Measurements from ENCODE around the gene NLGN3. TPM values are rescaled to one million over a fixed set of nuclear protein-coding genes. Genes with fewer than 3 reads are reported as not detected.

The NLGN3 gene
- total RNA-seq, 3 donors from 2014 or later = 0.38 to 0.43 (median 0.40) TPM

DNA sequence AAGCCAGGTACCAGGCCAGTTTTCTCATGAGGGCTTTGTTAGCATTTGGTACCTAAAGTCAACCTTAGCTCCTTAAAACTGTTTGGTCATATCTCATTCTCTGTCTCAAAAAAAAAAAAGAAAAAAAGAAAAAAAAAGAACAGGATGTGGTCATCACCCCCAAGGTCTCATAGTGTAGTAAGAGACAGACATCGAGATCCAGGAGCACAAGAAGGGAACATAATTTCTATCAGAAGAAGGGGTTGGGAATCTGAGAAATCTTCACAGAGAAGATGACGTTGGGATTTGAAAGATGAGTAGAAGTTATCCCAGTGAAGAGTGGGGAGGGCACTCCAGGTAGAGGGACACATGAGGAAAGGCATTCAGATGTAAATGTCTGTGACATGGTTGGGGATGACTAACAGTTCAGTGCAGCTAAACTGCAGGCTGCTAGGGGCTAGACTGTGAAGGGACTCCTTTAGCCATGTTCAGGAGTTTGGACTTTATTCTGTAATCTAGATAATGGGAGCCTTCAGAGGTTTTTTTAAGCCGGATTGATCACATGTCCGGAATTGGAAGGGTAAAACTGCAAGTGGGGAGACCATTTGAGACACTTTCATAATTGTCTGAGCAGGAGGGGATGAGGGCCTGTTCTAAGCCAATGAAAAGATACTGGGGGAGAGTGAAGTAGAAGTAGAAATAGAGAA, 51.5 kb downstream of the NLGN3 start:
- no peaks in the 10 kb centered on the region for H3K27me3 Mint-ChIP-seq (ENCODE audit: low read depth)
- ATAC-seq (peak; percentile 74 to 82), DNase-seq (no peak)
- H3K36me3 Mint-ChIP-seq (ENCODE audit: insufficient read depth) = peaks cover under 1% of the 10 kb centered on the region
- no peaks in the 10 kb centered on the region for H3K9me3 Mint-ChIP-seq
- peak overlapping the region; percentile 82 for H3K4me3 Mint-ChIP-seq
- peaks cover 28% of the 10 kb centered on the region for H3K4me1 Mint-ChIP-seq (ENCODE audit: low read depth)

DNA sequence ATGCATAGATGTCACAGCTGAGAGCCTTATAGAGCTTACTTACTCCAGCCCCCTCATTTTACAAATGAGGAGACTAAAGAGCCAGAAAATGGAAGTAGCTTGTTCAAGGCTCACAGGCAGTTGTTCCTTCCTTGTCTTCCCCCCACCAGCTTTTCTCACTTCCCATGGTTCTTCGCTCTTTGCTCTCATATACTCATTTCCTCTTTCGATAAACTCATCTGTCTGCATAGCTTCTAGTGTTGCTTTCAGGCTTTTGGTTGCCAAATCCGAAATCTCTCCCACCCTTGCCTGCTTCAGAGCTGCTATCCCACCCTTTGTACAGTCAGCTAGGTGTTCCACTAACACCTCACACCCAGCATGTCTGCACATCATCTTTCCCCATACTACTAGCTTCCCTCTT, 53.4 kb downstream of the NLGN3 start:
- H3K4me3 Mint-ChIP-seq = peak overlapping the region; percentile 89
- peaks cover 20% of the 10 kb centered on the region for H3K4me1 Mint-ChIP-seq (ENCODE audit: low read depth)
- ATAC-seq = peak; percentile 75 to 78
- no peaks in the 10 kb centered on the region for H3K36me3 Mint-ChIP-seq (ENCODE audit: insufficient read depth)
- no peaks in the 10 kb centered on the region for H3K9me3 Mint-ChIP-seq
- no peak for DNase-seq
- H3K27me3 Mint-ChIP-seq (ENCODE audit: low read depth) = no peaks in the 10 kb centered on the region

DNA sequence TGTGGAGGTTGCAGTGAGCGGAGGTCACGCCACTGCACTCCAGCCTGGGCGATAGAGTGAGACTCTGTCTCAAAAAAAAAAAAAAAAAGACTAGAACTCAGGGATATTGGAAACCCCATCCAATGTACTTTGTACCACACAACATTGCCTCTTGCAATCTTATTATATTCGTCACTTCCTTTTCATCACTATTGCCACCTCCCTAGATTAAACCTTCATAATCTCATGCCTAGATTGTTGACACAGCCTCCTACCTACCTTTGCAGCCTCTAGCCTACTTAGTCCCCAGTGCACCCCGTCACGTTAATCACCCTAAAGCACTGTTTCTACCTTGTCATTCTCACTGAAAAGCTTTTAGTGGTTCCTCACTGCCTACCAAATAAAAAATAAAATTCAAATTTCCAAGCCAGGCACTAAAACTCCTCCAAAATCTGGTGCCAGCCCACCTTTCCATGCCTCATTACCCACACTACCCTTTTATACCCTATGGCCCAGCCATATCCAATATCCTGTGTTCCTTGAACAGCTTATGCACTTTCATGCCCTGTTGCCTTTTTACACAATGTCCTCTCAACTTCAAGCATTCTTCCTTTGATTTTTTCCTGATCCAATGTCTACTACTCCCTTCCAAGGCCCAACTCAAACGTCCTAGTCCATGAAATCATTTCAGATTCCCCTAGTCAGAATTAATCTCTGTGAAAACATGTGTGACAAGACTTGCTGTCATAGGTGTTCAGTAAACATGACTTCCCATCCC, 54.8 kb downstream of the NLGN3 start:
- H3K4me1 Mint-ChIP-seq (ENCODE audit: low read depth) = peaks cover 16% of the 10 kb centered on the region
- no peaks in the 10 kb centered on the region for H3K27me3 Mint-ChIP-seq (ENCODE audit: low read depth)
- ATAC-seq = no peak
- H3K4me3 Mint-ChIP-seq = peak overlapping the region; percentile 19
- no peaks in the 10 kb centered on the region for H3K9me3 Mint-ChIP-seq
- H3K36me3 Mint-ChIP-seq (ENCODE audit: insufficient read depth) = no peaks in the 10 kb centered on the region
- no peak for DNase-seq

DNA sequence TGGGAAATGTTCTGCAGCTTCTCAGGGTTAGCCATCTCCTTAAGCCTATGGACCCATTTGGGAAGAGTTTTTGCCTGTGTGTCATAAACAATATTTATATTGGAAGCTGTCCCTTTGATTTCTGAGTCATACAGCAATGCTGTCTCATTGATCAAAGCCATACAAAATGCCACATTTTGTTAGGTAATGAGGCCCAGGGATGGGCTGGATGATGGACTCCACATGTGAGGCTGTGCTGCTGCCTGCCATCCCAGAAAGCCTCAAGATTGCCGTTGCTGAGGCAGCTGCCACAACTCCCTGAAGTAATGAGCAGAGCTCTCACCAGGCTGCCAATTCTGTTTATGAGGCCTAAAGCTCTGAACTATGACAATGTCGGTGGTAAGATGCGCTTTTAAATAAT, 66.2 kb downstream of the NLGN3 start:
- Mint-ChIP-seq H3K9me3 (no peaks in the 10 kb centered on the region), H3K36me3 (ENCODE audit: insufficient read depth) (no peaks in the 10 kb centered on the region), H3K27me3 (ENCODE audit: low read depth) (peaks cover 3% of the 10 kb centered on the region), H3K4me1 (ENCODE audit: low read depth) (no peaks in the 10 kb centered on the region), H3K4me3 (no peak overlapping the region)
- ATAC-seq (no peak), DNase-seq (no peak)

DNA sequence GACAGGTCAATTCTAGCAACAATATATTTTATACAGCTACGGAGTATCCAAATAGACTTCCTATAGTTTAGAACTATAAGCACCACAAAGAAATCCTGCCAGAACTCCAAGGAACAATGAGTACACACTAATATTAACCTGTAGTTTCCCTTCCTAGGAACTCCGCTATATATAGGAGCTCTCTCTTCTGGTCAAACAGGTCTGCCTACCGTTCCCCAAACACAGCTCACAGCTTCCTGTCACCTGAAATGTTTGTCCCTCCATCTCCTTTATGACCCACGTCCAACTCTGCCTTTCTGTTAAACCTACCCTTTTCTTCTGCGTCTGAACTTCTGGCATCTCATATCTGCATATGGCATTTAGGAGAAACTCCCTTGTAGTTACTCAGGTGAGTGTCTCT, 67.9 kb downstream of the NLGN3 start:
- DNase-seq (no peak), ATAC-seq (no peak)
- Mint-ChIP-seq H3K4me3 (no peak overlapping the region), H3K9me3 (no peaks in the 10 kb centered on the region), H3K27me3 (ENCODE audit: low read depth) (peaks cover 3% of the 10 kb centered on the region), H3K4me1 (ENCODE audit: low read depth) (no peaks in the 10 kb centered on the region), H3K36me3 (ENCODE audit: insufficient read depth) (no peaks in the 10 kb centered on the region)

DNA sequence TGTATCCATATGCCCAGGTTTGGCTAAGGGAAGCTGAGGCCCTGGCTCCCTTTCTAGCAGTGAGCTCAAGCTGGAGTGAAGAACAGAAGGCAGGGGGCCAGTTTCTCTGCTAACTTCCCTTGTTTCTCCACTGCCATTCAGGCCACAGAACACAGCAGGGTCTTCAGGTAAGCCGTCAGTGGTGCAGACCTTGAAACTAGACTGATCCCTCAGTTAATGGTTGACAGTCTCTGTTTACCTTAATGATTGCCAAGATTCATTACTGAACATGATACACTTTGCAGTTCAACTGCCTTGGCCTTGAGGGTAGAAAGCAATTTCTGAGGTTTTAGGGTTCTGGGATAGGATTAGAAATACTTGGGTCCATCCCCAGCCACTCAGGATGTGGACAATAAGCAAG, 69.5 kb downstream of the NLGN3 start:
- DNase-seq (no peak), ATAC-seq (no peak)
- peaks cover 3% of the 10 kb centered on the region for H3K27me3 Mint-ChIP-seq (ENCODE audit: low read depth)
- H3K9me3 Mint-ChIP-seq = no peaks in the 10 kb centered on the region
- no peaks in the 10 kb centered on the region for H3K36me3 Mint-ChIP-seq (ENCODE audit: insufficient read depth)
- H3K4me1 Mint-ChIP-seq (ENCODE audit: low read depth) = no peaks in the 10 kb centered on the region
- no peak overlapping the region for H3K4me3 Mint-ChIP-seq

DNA sequence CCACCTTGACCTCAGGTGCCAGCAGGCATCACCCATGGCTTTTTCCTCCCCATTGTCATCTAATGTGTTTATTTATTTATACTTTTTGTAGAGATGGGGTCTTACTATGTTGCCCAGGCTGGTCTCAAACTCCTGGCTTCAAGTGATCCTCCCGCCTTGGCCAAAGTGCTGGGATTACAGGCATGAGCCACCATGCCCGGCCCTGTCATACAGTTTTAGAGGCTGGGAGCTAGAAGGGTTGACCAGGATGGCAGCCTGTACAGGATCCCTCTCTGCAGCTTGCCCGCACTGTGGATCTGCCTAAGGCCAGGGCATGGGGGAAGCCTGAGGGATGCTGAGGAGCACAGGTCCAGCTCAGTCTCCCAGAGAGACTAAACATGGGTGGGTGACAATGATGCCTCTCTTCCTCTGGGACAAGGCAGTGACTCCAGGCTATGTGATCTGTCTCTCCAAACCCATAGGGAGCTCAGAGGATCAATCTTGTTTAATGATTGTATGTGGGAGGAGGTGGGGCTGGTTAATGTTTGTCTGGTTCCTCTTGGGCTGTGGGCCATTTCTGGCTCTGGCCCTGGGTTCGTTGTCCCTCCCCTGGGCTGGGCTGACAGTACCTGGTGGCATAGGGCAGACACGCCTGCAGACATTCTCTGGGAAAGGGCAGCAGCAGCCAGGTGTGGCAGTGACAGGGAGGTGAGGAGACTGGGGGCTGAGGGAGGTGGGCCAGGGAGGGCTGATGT, 70.1 kb downstream of the NLGN3 start:
- DNase-seq = no peak
- Mint-ChIP-seq H3K27me3 (ENCODE audit: low read depth) (peaks cover 3% of the 10 kb centered on the region), H3K36me3 (ENCODE audit: insufficient read depth) (no peaks in the 10 kb centered on the region), H3K4me3 (no peak overlapping the region), H3K4me1 (ENCODE audit: low read depth) (no peaks in the 10 kb centered on the region), H3K9me3 (no peaks in the 10 kb centered on the region)
- no peak for ATAC-seq

DNA sequence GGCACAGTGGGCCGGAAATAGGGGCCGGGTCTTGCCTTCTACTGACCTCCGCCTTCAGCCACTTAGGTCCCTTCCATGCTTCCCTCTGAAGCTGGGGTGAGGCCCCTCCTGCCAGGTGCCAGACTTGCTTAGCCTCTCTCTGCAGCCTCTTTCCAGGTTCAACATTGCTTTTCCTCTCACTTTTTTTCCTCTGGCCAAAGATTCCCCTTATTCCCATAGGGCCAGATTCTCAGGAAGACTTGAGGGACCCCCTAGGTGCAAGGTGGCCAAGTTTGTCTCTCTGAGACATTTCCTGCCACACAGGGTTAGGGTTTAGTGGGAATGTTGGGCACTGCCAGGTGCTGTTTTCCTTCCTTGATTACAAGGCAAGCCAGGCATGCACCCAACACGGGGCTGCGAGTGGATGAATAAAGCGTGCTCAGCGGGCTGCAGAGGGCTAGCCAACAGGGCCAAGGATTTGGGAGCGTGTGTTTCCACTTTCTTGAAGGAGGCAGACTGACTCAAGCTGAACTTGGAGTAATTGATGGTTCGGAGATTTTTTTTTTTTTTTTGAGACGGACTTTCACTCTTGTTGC, 70.8 kb downstream of the NLGN3 start:
- Mint-ChIP-seq H3K4me3 (no peak overlapping the region), H3K27me3 (ENCODE audit: low read depth) (peaks cover 3% of the 10 kb centered on the region), H3K9me3 (no peaks in the 10 kb centered on the region), H3K4me1 (ENCODE audit: low read depth) (no peaks in the 10 kb centered on the region), H3K36me3 (ENCODE audit: insufficient read depth) (no peaks in the 10 kb centered on the region)
- no peak for ATAC-seq
- DNase-seq = no peak

DNA sequence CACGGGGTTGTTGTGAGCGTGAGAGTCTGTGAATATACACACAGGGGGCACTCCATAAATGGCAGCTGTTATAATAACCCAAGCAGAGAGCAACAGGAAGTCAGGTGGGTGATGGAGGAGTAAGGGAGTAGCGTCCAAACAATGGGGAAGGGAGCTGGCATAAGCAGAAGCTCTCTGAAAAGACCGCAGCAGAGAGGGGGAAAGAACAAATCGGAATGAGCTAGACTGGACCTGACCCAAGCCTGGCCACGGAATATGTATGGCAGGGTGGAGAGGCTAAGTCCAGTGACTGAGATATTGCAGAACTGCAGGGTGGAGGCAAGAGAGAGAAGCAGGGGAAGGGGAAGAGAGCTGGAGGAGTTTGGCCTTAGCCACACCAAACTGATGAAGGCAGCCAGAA, 71.8 kb downstream of the NLGN3 start:
- DNase-seq = no peak
- Mint-ChIP-seq H3K36me3 (ENCODE audit: insufficient read depth) (no peaks in the 10 kb centered on the region), H3K4me1 (ENCODE audit: low read depth) (no peaks in the 10 kb centered on the region), H3K27me3 (ENCODE audit: low read depth) (peaks cover 3% of the 10 kb centered on the region), H3K4me3 (no peak overlapping the region), H3K9me3 (no peaks in the 10 kb centered on the region)
- ATAC-seq = no peak

DNA sequence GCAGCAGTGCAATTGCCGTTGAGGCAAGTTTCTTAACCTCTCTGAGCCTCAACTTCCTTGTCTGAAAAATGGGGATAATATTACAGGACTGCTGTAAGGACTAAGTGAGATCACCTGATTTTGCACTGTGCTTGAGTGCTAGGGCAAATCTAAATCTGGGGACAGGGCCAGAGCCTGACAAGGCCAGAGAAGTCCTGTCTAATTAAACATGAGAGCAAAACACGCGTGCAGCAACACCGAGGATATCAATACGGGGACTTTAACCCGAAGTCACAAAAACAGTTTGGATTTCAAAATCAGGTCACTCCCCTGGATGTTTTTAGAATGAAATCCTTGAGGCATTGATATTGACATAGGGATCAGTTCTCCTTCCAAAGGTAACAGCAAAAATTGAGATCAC, 72.7 kb downstream of the NLGN3 start:
- DNase-seq = no peak
- no peak overlapping the region for H3K4me3 Mint-ChIP-seq
- ATAC-seq = no peak
- no peaks in the 10 kb centered on the region for H3K4me1 Mint-ChIP-seq (ENCODE audit: low read depth)
- peaks cover 3% of the 10 kb centered on the region for H3K27me3 Mint-ChIP-seq (ENCODE audit: low read depth)
- no peaks in the 10 kb centered on the region for H3K9me3 Mint-ChIP-seq
- no peaks in the 10 kb centered on the region for H3K36me3 Mint-ChIP-seq (ENCODE audit: insufficient read depth)

Other genes starting within 250 kb of the NLGN3 start
- under 1 TPM in 1 of 3 donors, not detected in 2; 0.13 TPM for gene TEX11, start 236.1 kb upstream of the NLGN3 start, total RNA-seq
- under 1 TPM; 0.15 to 0.40 (median 0.19) TPM for gene SLC7A3, start 213.7 kb upstream of the NLGN3 start, total RNA-seq
- gene SNX12, start 76.5 kb upstream of the NLGN3 start, total RNA-seq = 10 to 100 TPM; 55.9 to 62.7 (median 58.4) TPM
- gene FOXO4, start 49.0 kb upstream of the NLGN3 start, total RNA-seq = 1 to 10 TPM; 3.4 to 6.4 (median 5.2) TPM
- 10 to 100 TPM in 1 of 3 donors, 1 to 10 TPM in 2; 6.0 to 11.3 (median 6.6) TPM for gene CXorf65, start 38.1 kb upstream of the NLGN3 start, total RNA-seq
- gene IL2RG, start 33.3 kb upstream of the NLGN3 start, total RNA-seq = 100 to 1,000 TPM; 214 to 305 (median 276) TPM
- gene MED12, start 26.2 kb upstream of the NLGN3 start, total RNA-seq = 10 to 100 TPM; 33.7 to 43.9 (median 39.8) TPM
- gene GJB1, start 78.4 kb downstream of the NLGN3 start, total RNA-seq = not detected
- gene ZMYM3, start 109.3 kb downstream of the NLGN3 start, total RNA-seq = 10 to 100 TPM; 11.2 to 15.7 (median 13.3) TPM
- 100 to 1,000 TPM; 563 to 576 (median 574) TPM for gene NONO, start 138.8 kb downstream of the NLGN3 start, total RNA-seq
- gene ITGB1BP2, start 156.9 kb downstream of the NLGN3 start, total RNA-seq = 1 to 10 TPM; 3.0 to 3.6 (median 3.1) TPM
- gene TAF1, start 221.5 kb downstream of the NLGN3 start, total RNA-seq = 10 to 100 TPM; 24.9 to 32.2 (median 29.0) TPM